Measurements from ENCODE around the gene ADCY2.

Gene ADCY2

DNA sequence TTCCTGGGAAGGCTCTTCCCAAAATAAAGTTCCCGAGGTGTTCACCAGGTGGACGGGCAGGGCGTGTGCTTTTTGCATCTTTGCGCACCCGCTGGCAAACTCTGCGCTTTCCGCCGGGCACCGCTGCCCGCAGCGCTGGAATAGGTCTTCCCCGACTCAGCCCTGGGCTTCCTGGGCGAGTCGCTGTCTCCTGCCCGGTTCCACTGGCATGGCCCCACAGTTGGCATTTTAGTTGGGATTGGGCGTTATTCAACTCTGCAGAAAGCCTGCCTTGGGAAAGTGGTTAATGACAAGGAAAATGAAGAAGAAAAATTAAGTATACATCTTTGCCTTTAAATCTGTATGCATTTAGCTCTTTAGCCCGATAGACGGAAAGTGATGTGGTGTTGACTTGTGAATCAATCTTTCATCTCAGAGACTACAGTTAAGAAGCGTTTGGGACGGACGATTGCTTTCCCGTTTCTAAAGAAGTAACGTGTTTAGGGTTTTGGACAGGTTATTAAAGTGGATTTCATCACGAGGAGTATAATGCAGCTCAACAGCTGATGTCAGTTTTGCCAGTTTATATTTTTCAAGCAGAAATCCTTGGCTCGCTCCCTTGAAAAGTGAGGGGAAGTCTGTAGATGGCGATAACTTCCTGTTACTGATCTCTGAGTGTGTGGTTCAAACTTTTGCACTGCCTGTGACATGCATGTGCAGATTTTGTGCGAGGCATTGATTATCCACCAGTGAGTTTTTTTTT lies 946 bp downstream of the ADCY2 start:
- H3K27me3 ChIP-seq (ENCODE audit: insufficient read depth, low read length), result peaks cover 25% of the 10 kb centered on the region
- H3K4me3 ChIP-seq (ENCODE audit: low read length), result peak overlapping the region; percentile 87
- H3K36me3 ChIP-seq (ENCODE audit: insufficient read depth, low read depth, low read length), result no peaks in the 10 kb centered on the region
- H3K27ac ChIP-seq (ENCODE audit: low read length), result no peak overlapping the region
- H3K4me1 ChIP-seq (ENCODE audit: insufficient read depth, low read length), result peaks cover 38% of the 10 kb centered on the region
- peak overlapping the region; percentile 73; the same call in 1 of the 2 replicates for H3K9ac ChIP-seq (ENCODE audit: low read depth, low read length)
- no peaks in the 10 kb centered on the region for H3K9me3 ChIP-seq (ENCODE audit: insufficient read depth, low read depth, low read length)

DNA sequence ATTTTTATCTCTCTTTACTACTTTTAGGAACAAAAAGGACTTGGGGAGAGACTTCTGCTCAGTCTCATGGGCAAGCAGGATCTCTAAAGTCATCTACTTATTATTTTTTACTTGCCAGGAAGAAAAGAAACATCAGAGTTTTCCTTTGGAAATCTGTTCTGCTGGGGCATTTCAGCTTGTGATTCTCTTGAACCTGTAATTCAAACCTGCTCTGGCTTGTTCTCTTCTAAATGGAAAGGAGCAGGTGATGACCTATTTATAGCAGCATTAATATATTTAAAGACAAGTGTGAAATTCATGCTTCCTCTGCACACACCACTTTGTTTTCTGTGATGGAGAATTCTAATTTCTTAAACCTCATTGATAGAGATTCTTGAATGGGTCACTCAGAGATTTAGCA lies 2.0 kb downstream of the ADCY2 start:
- no peaks in the 10 kb centered on the region for H3K9me3 ChIP-seq (ENCODE audit: insufficient read depth, low read depth, low read length)
- H3K27me3 ChIP-seq (ENCODE audit: insufficient read depth, low read length), result peaks cover 25% of the 10 kb centered on the region
- H3K4me1 ChIP-seq (ENCODE audit: insufficient read depth, low read length), result peaks cover 40% of the 10 kb centered on the region
- H3K27ac ChIP-seq (ENCODE audit: low read length), result no peak overlapping the region
- no peaks in the 10 kb centered on the region for H3K36me3 ChIP-seq (ENCODE audit: insufficient read depth, low read depth, low read length)
- peak overlapping the region; percentile 13; the same call in 1 of the 2 replicates for H3K9ac ChIP-seq (ENCODE audit: low read depth, low read length)
- H3K4me3 ChIP-seq (ENCODE audit: low read length), result peak overlapping the region; percentile 87

DNA sequence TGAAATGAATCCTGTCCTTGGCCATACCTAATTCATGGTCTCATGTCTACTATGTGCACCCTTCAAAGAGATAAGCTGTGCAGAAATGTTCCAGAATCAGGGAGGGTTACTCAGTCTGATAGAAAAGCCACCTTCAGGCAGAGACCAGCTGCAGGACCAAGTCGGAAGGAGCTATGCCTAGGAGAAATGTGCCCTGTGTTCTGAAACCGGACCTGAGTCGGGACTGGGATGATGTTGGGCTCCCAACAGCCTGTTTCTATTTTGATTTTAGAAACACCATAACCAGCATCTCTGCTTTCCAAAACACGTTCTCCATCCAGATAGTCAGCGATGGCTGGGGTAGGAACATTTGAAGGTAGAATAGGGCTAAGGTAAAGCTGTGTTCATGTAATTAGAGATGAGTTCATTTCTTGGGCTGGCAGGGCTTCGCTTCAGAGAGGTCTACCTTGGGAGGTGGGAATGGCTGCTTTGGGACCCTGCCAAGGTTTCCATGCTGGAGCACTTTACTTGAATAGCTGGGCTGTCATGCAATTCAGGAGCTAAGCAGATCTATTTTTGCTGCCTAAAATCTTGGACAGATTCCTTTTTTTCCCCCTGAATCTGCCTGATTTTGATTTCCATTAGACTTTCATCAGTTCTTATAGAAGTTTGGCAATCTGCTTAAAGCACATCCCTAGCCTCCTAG lies 2.8 kb downstream of the ADCY2 start:
- Histone ChIP-seq H3K36me3 (ENCODE audit: insufficient read depth, low read depth, low read length) (no peaks in the 10 kb centered on the region), H3K4me1 (ENCODE audit: insufficient read depth, low read length) (peaks cover 34% of the 10 kb centered on the region), H3K27me3 (ENCODE audit: insufficient read depth, low read length) (peaks cover 25% of the 10 kb centered on the region), H3K4me3 (ENCODE audit: low read length) (peak overlapping the region; percentile 87; the same call in 1 of the 2 replicates), H3K27ac (ENCODE audit: low read length) (no peak overlapping the region), H3K9ac (ENCODE audit: low read depth, low read length) (peak overlapping the region; percentile 11; the same call in 1 of the 2 replicates), H3K9me3 (ENCODE audit: insufficient read depth, low read depth, low read length) (no peaks in the 10 kb centered on the region)

DNA sequence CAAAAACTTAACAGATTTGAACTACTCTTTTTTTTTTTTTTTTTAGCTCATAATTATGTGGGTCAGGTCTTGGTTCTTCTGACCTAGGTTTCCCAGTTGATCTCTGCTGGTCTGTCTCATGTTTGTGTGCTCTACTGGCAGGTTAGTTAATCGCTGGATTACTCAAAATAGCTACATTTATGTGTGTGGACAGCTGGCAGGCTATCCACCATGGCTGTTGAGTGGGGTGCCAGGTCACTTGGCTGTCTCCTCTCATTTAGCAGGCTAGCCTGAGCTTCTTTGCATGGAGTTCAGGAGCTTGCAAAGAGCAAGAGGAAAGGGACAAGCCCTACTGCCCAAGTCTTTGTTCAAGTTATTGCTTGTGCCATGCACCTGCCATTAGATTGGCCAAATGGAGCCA lies 9.3 kb downstream of the ADCY2 start:
- H3K9ac ChIP-seq (ENCODE audit: low read depth, low read length), result no peak overlapping the region
- no peaks in the 10 kb centered on the region for H3K27me3 ChIP-seq (ENCODE audit: insufficient read depth, low read length)
- H3K36me3 ChIP-seq (ENCODE audit: insufficient read depth, low read depth, low read length), result no peaks in the 10 kb centered on the region
- H3K4me1 ChIP-seq (ENCODE audit: insufficient read depth, low read length), result peaks cover 24% of the 10 kb centered on the region
- H3K27ac ChIP-seq (ENCODE audit: low read length), result no peak overlapping the region
- no peaks in the 10 kb centered on the region; the same call in 1 of the 2 replicates for H3K9me3 ChIP-seq (ENCODE audit: insufficient read depth, low read depth, low read length)
- no peak overlapping the region for H3K4me3 ChIP-seq (ENCODE audit: low read length)

DNA sequence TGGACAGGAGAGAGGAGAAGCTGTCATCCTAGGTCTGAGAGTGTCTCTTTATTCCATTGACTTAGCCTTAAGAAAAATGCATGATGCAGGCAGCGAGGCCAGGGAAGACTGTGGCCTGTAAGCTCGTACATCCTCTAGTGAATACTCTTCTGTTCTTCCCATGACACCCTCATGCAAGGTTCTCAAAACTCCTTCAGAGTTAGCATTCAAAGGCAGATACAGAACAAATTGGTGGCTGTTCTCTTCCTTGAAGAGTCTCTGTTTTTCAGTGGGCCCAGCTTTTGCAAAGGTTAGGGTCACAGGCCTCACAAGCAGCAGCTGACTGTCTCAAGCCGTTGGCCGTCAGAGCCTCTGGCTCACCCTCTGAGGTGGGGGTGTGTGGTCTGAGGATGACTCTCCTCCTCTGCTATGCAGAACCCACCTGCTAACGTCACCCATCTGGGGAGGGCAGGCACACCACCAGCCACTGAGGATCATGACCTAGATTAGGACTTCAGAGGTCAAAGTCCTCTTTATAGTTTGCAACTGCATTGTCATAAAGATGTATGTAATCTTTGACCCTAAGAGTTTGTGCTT lies 15.1 kb downstream of the ADCY2 start:
- Histone ChIP-seq H3K4me3 (ENCODE audit: low read length) (no peak overlapping the region), H3K27ac (ENCODE audit: low read length) (no peak overlapping the region), H3K9ac (ENCODE audit: low read depth, low read length) (no peak overlapping the region), H3K9me3 (ENCODE audit: insufficient read depth, low read depth, low read length) (no peaks in the 10 kb centered on the region; the same call in 1 of the 2 replicates), H3K36me3 (ENCODE audit: insufficient read depth, low read depth, low read length) (peaks cover 19% of the 10 kb centered on the region; the same call in 1 of the 2 replicates), H3K27me3 (ENCODE audit: insufficient read depth, low read length) (no peaks in the 10 kb centered on the region), H3K4me1 (ENCODE audit: insufficient read depth, low read length) (0 out of 2 replicates have a peak, but pooled peaks cover 5% of the 10 kb centered on the region)

DNA sequence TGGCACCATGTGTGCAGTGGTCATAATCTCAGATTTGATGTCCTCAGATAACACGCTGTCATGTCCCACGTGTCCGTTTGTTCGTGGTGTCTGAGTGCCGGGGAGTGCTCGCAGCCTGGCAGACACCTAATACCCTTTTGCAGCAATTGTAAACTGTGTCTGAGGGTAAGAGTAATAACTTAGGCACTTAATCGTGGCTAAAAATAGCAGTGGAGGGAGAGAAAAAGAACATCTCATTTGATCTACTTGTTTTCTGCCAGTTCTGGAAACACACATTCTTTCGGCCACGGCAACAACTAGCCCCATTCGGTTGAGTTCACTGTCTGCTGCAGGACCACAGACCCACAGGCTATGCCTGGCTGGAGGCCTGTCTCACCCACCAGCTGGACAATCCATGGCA lies 16.5 kb downstream of the ADCY2 start:
- H3K9ac ChIP-seq (ENCODE audit: low read depth, low read length), result no peak overlapping the region
- no peak overlapping the region for H3K27ac ChIP-seq (ENCODE audit: low read length)
- no peak overlapping the region for H3K4me3 ChIP-seq (ENCODE audit: low read length)
- H3K27me3 ChIP-seq (ENCODE audit: insufficient read depth, low read length), result no peaks in the 10 kb centered on the region
- H3K9me3 ChIP-seq (ENCODE audit: insufficient read depth, low read depth, low read length), result no peaks in the 10 kb centered on the region; the same call in 1 of the 2 replicates
- 0 out of 2 replicates have a peak, but pooled peaks cover 5% of the 10 kb centered on the region for H3K4me1 ChIP-seq (ENCODE audit: insufficient read depth, low read length)
- peaks cover 31% of the 10 kb centered on the region; the same call in 1 of the 2 replicates for H3K36me3 ChIP-seq (ENCODE audit: insufficient read depth, low read depth, low read length)

DNA sequence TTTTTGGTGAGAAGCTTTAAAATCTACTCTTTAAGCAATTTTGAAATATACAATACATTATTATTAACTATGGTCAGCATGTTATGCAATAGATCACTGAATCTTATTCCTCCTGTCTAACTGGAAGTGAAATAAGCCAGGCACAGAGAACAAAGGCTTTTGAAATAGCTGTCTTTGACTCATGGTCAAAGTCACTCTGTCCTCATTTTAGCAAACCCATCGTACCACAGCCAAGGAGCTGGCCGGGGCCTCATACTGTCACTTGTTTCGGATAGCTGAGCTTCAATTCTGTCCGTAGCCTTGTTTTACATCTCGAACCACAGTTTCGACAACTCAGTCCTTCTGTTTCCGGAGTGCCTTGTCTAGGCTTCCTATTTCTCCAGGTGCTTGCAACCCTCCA lies 19.2 kb downstream of the ADCY2 start:
- H3K9ac ChIP-seq (ENCODE audit: low read depth, low read length), result no peak overlapping the region
- H3K4me1 ChIP-seq (ENCODE audit: insufficient read depth, low read length), result peaks cover 18% of the 10 kb centered on the region
- no peaks in the 10 kb centered on the region for H3K27me3 ChIP-seq (ENCODE audit: insufficient read depth, low read length)
- no peak overlapping the region for H3K27ac ChIP-seq (ENCODE audit: low read length)
- H3K36me3 ChIP-seq (ENCODE audit: insufficient read depth, low read depth, low read length), result peaks cover 41% of the 10 kb centered on the region; the same call in 1 of the 2 replicates
- no peak overlapping the region for H3K4me3 ChIP-seq (ENCODE audit: low read length)
- no peaks in the 10 kb centered on the region for H3K9me3 ChIP-seq (ENCODE audit: insufficient read depth, low read depth, low read length)

DNA sequence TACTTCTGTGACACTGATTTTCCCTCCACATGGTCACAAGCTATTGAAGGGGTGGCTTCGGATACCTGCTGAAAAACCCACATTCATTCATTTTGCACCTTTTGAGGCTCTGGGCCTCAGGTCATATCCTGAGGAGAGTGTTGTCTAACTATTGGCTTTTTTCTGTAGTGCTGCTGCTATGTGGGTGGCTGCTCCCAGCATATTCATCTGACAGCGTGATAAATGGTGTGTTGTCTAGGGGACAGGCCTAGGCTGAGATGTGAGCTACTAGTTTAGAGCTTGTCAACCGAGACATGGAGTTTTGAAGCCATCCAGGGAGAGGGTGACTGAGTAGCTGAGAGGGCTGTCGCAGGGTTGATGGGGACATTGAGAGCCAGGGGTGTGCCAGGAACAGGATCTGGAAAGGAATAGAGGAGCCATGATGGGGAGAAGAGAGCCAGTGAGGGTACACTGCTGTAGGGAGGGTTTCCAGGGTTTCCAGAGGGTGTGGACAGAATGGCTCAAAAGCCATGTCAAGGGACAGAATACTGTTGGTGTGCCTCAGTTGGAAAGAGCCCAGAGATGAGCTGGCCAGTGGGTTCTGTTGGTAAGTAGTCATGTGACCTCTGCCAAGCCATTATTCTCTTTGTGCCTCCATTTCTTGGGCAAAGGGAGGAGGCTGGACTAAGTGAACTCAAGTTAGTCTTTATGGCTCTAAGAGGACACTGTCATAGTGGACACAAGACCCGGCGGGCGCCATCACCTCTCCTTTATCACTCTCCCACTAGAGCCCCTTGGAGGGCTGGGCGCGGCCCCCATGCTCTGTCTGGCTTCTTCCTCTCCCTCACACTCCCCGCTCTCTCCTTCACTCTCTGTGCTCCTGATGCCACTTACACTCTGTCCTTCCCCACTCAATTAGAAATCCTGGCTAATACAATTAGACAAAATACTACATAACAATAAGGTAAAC lies 19.9 kb downstream of the ADCY2 start:
- Histone ChIP-seq H3K4me3 (ENCODE audit: low read length) (no peak overlapping the region), H3K27me3 (ENCODE audit: insufficient read depth, low read length) (no peaks in the 10 kb centered on the region), H3K9me3 (ENCODE audit: insufficient read depth, low read depth, low read length) (no peaks in the 10 kb centered on the region), H3K9ac (ENCODE audit: low read depth, low read length) (no peak overlapping the region), H3K4me1 (ENCODE audit: insufficient read depth, low read length) (peaks cover 20% of the 10 kb centered on the region), H3K27ac (ENCODE audit: low read length) (no peak overlapping the region), H3K36me3 (ENCODE audit: insufficient read depth, low read depth, low read length) (peaks cover 41% of the 10 kb centered on the region; the same call in 1 of the 2 replicates)

DNA sequence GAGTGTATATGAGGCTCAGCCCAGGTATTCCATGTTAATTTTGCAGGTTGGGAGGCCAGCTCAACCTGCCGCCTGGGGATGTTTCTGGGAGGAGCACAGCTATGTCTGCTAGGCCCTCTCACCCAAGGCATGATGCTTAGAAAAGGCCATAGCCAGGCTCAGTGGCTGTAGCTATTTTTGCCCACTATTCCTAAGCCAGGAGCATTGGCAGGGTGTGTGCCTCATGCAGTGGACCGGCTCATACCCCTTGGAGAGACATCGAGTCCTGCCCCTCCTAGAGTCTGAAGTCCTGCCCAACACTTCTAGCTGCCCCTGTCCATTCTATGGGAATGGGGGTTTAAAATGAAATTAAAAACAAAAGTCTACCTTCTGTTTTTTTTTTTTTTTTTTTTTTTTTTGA lies 22.3 kb downstream of the ADCY2 start:
- H3K36me3 ChIP-seq (ENCODE audit: insufficient read depth, low read depth, low read length), result peaks cover 38% of the 10 kb centered on the region; the same call in 1 of the 2 replicates
- no peak overlapping the region for H3K9ac ChIP-seq (ENCODE audit: low read depth, low read length)
- no peak overlapping the region for H3K4me3 ChIP-seq (ENCODE audit: low read length)
- no peaks in the 10 kb centered on the region for H3K9me3 ChIP-seq (ENCODE audit: insufficient read depth, low read depth, low read length)
- H3K4me1 ChIP-seq (ENCODE audit: insufficient read depth, low read length), result peaks cover 45% of the 10 kb centered on the region
- no peaks in the 10 kb centered on the region for H3K27me3 ChIP-seq (ENCODE audit: insufficient read depth, low read length)
- no peak overlapping the region for H3K27ac ChIP-seq (ENCODE audit: low read length)

DNA sequence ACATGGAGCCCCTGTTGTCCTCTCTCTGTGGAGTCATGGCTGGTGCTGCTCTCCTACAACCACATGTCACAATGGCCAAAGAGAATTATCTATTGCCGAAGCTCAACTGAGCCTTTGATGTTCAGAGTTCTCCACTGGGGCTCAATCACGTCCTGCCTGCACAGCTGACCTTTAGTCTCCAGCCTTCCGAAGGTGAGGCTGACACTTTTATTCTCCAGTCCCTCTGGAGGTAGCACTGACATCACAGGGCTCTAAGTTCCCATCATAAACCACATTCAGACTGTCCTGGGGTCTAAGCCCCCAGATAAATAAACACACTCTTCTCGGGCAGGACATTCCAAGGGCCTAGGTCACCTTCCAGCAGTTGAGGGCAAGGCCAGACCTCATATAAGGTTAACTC lies 23.4 kb downstream of the ADCY2 start:
- Histone ChIP-seq H3K4me3 (ENCODE audit: low read length) (peak overlapping the region; percentile 56; the same call in 1 of the 2 replicates), H3K9ac (ENCODE audit: low read depth, low read length) (no peak overlapping the region)

DNA sequence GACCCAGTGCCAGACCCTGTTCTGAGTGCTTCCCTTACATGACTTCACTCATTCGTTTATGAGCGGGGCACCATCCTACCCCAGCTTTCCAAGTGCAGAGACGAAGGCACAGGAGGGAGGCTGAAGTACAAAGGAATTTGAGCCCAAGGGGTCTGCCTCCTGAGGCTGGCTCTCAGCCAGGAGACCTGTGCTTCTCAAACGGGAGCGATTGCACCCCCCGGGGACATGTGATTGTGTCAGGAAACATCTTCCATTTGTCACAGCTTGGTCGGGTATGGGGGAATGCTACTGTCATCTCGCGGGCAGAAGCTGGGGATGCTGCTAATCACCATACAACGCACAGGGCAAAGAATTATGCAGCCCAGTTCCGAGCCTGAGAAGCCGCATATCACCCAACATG lies 23.9 kb downstream of the ADCY2 start:
- H3K27me3 ChIP-seq (ENCODE audit: insufficient read depth, low read length), result no peaks in the 10 kb centered on the region
- peaks cover 48% of the 10 kb centered on the region for H3K4me1 ChIP-seq (ENCODE audit: insufficient read depth, low read length)
- H3K9me3 ChIP-seq (ENCODE audit: insufficient read depth, low read depth, low read length), result no peaks in the 10 kb centered on the region
- no peak overlapping the region; the same call in 1 of the 2 replicates for H3K9ac ChIP-seq (ENCODE audit: low read depth, low read length)
- peaks cover 38% of the 10 kb centered on the region; the same call in 1 of the 2 replicates for H3K36me3 ChIP-seq (ENCODE audit: insufficient read depth, low read depth, low read length)
- H3K27ac ChIP-seq (ENCODE audit: low read length), result no peak overlapping the region
- peak overlapping the region; percentile 56 for H3K4me3 ChIP-seq (ENCODE audit: low read length)

More for the DNA sequence above, 23.4 kb downstream of the ADCY2 start:
- no peaks in the 10 kb centered on the region for H3K27me3 ChIP-seq (ENCODE audit: insufficient read depth, low read length)
- no peaks in the 10 kb centered on the region for H3K9me3 ChIP-seq (ENCODE audit: insufficient read depth, low read depth, low read length)
- peaks cover 41% of the 10 kb centered on the region; the same call in 1 of the 2 replicates for H3K36me3 ChIP-seq (ENCODE audit: insufficient read depth, low read depth, low read length)
- H3K27ac ChIP-seq (ENCODE audit: low read length), result no peak overlapping the region
- peaks cover 45% of the 10 kb centered on the region for H3K4me1 ChIP-seq (ENCODE audit: insufficient read depth, low read length)
